ENCODE data around the gene ZNF22.

GRCh38 chr10:44960482-44961229 lies 40.1 kb upstream of the ZNF22 start:
- TF ChIP-seq CTCF (IDR thresholded peaks at IDR 0.05) (no peak), EP300 (IDR thresholded peaks at IDR 0.05) (no peak), POLR2AphosphoS5 (IDR thresholded peaks at IDR 0.05) (no peak)

All from gastroesophageal sphincter (tissue), 3 donors.